Heart left ventricle (tissue), 13 donors: ENCODE measurements around the gene HSD17B14.

Experiments
- POLR2A ChIP-seq, 2 donors: fragments of 450-650 bp; IDR thresholded peaks; one replicate each; pipeline ENCODE4 v1.6.1; 2017; ENCODE audit warnings: antibody characterized with exemption in 2 of 2, mild to moderate bottlenecking in 2 of 2, moderate library complexity in 2 of 2
- TF ChIP-seq, protein P1 (sequence below), 12 donors: fragments of 200-600 bp; sonication (generic) in 4 of 12; IDR thresholded peaks; one replicate each; pipeline versions ENCODE4 v1.5.0 to v1.8.0; 2018 to 2022; ENCODE audit warnings: antibody characterized with exemption in 12 of 12, mild to moderate bottlenecking in 5 of 12
- donor health status: ischemic (EF 13 %, LVEDD 7.1; RV severe dilation, severe dysfunction).
- donor health status: DM: no; HTN: yes; CAD: no.
- donor health status: DM: no; HTN: no; CAD: no.
- donor health status: ischemic (EF 25% LVEDD 6.9; RV normal size, moderate dysfunction).
- donor health status: ischemic (EF 25% LVEDD 5.7; RV mildly dilated, moderate dysfunction).
- donor health status: ischemic (EF 35%, LVEDD 5.7; RV mildly dilated, moderate dysfunction).
- donor health status: nonischemic (EF 11% LVEDD 7.7; RV severe dilation, severe dysfunction).
- donor health status: DM: yes; HTN: yes; CAD: no.
- donor health status: PGD.
- donor health status: ischemic (EF 29% LVEDD 5.4; RV normal size, mild dysfunction).
- donor health status: nonischemic (EF 23%, LVEDD 6.1; RV moderate dilation, normal function).

GRCh38 chr19:48793271-48793670 lies 43.0 kb downstream of the HSD17B14 start:
- TF ChIP-seq, protein P1, sequence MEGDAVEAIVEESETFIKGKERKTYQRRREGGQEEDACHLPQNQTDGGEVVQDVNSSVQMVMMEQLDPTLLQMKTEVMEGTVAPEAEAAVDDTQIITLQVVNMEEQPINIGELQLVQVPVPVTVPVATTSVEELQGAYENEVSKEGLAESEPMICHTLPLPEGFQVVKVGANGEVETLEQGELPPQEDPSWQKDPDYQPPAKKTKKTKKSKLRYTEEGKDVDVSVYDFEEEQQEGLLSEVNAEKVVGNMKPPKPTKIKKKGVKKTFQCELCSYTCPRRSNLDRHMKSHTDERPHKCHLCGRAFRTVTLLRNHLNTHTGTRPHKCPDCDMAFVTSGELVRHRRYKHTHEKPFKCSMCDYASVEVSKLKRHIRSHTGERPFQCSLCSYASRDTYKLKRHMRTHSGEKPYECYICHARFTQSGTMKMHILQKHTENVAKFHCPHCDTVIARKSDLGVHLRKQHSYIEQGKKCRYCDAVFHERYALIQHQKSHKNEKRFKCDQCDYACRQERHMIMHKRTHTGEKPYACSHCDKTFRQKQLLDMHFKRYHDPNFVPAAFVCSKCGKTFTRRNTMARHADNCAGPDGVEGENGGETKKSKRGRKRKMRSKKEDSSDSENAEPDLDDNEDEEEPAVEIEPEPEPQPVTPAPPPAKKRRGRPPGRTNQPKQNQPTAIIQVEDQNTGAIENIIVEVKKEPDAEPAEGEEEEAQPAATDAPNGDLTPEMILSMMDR (IDR thresholded peaks at IDR 0.05) = no peak
- no peak for TF ChIP-seq POLR2A (IDR thresholded peaks at IDR 0.05)
